Measurements from ENCODE around the gene NKTR. TPM values are rescaled to one million over a fixed set of nuclear protein-coding genes. Genes with fewer than 3 reads are reported as not detected.

NKTR gene
- total RNA-seq, 1 experiment from 2014 or later, result 53.1 TPM

- Histone ChIP-seq H3K4me3 (ENCODE audit: low read depth, low read length, poor library complexity, severe bottlenecking) (no peak overlapping the region), H3K4me1 (ENCODE audit: insufficient read depth, low read length, poor library complexity, severe bottlenecking) (no peaks in the 10 kb centered on the region), H3K27me3 (replicated peaks; ENCODE audit: insufficient read depth, low read depth, low read length, poor library complexity) (no peaks in the 10 kb centered on the region), H3K36me3 (ENCODE audit: insufficient read depth, low read length, poor library complexity, severe bottlenecking) (no peaks in the 10 kb centered on the region), H3K9me3 (ENCODE audit: low read depth, low read length, poor library complexity, severe bottlenecking) (no peaks in the 10 kb centered on the region), H3K27ac (ENCODE audit: low read depth, low read length, poor library complexity, severe bottlenecking) (no peak overlapping the region)
- DNase-seq (ENCODE audit: low spot score), result no peak
- CTCF ChIA-PET, result no interaction called here
- intact Hi-C loops (cut with micrococcal nuclease; ENCODE audit: unreplicated experiment), result no loop called here
- TF ChIP-seq EZH2 (IDR thresholded peaks at IDR 0.05; ENCODE audit: borderline replicate concordance, low read depth, low read length, poor library complexity, severe bottlenecking) (no peak), CTCF (conservative IDR thresholded peaks at IDR 0.05; ENCODE audit: low read depth, low read length) (no peak)
- no TSS peak for BruUV-seq (replicated peaks)
- POLR2A ChIA-PET (ENCODE audit: low non-redundant PET), result no interaction called here
Measured at GRCh38 chr3:42697289-42698051, 97.0 kb downstream of the NKTR start.

Other genes starting within 250 kb of the NKTR start
- gene LYZL4, start 190.1 kb upstream of the NKTR start, total RNA-seq (2021), result not detected in 2 replicates
- 0.26 and 0.31 TPM in 2 replicates for gene VIPR1, start 98.0 kb upstream of the NKTR start, total RNA-seq (2021)
- gene SEC22C, start 18.7 kb upstream of the NKTR start, total RNA-seq (2021), result 28.9 and 29.5 TPM in 2 replicates
- 13.5 and 14.9 TPM in 2 replicates for gene SS18L2, start 9.8 kb upstream of the NKTR start, total RNA-seq (2021)
- 4.4 and 4.5 TPM in 2 replicates for gene ZBTB47, start 53.0 kb downstream of the NKTR start, total RNA-seq (2021)
- not detected in 2 replicates for gene KLHL40, start 84.9 kb downstream of the NKTR start, total RNA-seq (2021)
- gene HHATL, start 102.1 kb downstream of the NKTR start, total RNA-seq (2021), result not detected in 2 replicates
- gene CCDC13, start 172.6 kb downstream of the NKTR start, total RNA-seq (2021), result 0.55 TPM in 1 of 2 replicates, not detected in the other
- 40.9 and 50.6 TPM in 2 replicates for gene HIGD1A, start 203.8 kb downstream of the NKTR start, total RNA-seq (2021)
- not detected in 2 replicates for gene ACKR2, start 208.8 kb downstream of the NKTR start, total RNA-seq (2021)

All from A673 (cell line).